Measurements from ENCODE around the gene ZMYND19.

GRCh38 chr9:137574192-137574591 lies 16.1 kb downstream of the ZMYND19 start:
- TF ChIP-seq ELF4 (IDR thresholded peaks at IDR 0.05): no peak
- TF ChIP-seq BHLHE40 (IDR thresholded peaks at IDR 0.05; ENCODE audit: borderline replicate concordance): no peak
- TF ChIP-seq FOXA1 (IDR thresholded peaks at IDR 0.05): no peak
- no peak for TF ChIP-seq FOXK2 (IDR thresholded peaks at IDR 0.05)
- TF ChIP-seq SUZ12 (IDR thresholded peaks at IDR 0.05): no peak
- no peak for TF ChIP-seq NFRKB (IDR thresholded peaks at IDR 0.05)
- no peak for TF ChIP-seq SP1 (IDR thresholded peaks at IDR 0.05)
- no peak for TF ChIP-seq FOXM1 (IDR thresholded peaks at IDR 0.05; ENCODE audit: borderline replicate concordance)
- TF ChIP-seq ARNT (IDR thresholded peaks at IDR 0.05): no peak
- no peak for TF ChIP-seq PKNOX1 (IDR thresholded peaks at IDR 0.05)
- TF ChIP-seq ZNF384 (IDR thresholded peaks at IDR 0.05): no peak

All from HEK293T (cell line).